MM.1S (cell line): ENCODE measurements around the gene MRPS21.

Experiments used
- DNase-seq: peaks from one replicate; pipeline ENCODE4 v3.0.0-alpha.2; 2015
- H2AFZ ChIP-seq: fragments of 300-600 bp; sonication (generic); 2 replicates; pipeline ENCODE4 v1.6.0; 2016; ENCODE audit warnings: antibody characterized with exemption, low read length
- H3F3A ChIP-seq: fragments of 300-600 bp; sonication (generic); 2 replicates; pipeline ENCODE4 v1.6.1; 2016; ENCODE audit warnings: mild to moderate bottlenecking, antibody characterized with exemption, low read length, moderate library complexity, mixed read lengths; ENCODE audit not compliant: insufficient read depth
- H3K27ac ChIP-seq: fragments of 300-600 bp; sonication (generic); 2 replicates; pipeline ENCODE4 v1.5.1; 2016; ENCODE audit warnings: mild to moderate bottlenecking, low read length
- H3K27me3 ChIP-seq: fragments of 300-600 bp; sonication (generic); replicated peaks from 2 replicates; pipeline ENCODE4 v1.6.0; 2016; ENCODE audit warnings: low read length; ENCODE audit not compliant: insufficient read depth
- H3K36me3 ChIP-seq: fragments of 300-600 bp; sonication (generic); replicated peaks from 2 replicates; pipeline ENCODE4 v1.6.1; 2016; ENCODE audit warnings: mild to moderate bottlenecking, low read length, mixed read lengths; ENCODE audit not compliant: insufficient read depth
- H3K4me1 ChIP-seq: fragments of 300-600 bp; sonication (generic); 2 replicates; pipeline ENCODE4 v1.6.1; 2016; ENCODE audit warnings: low read length, mixed read lengths
- H3K4me2 ChIP-seq: fragments of 300-600 bp; sonication (generic); 2 replicates; pipeline ENCODE4 v1.6.0; 2016; ENCODE audit warnings: low read depth, low read length
- H3K4me3 ChIP-seq: fragments of 300-600 bp; sonication (generic); 2 replicates; pipeline ENCODE4 v1.5.1; 2016; ENCODE audit warnings: low read length, mixed read lengths
- H3K79me2 ChIP-seq: fragments of 300-600 bp; sonication (generic); 2 replicates; pipeline ENCODE4 v1.6.1; 2016; ENCODE audit warnings: mixed run types, low read length, mixed read lengths
- H3K9ac ChIP-seq: fragments of 300-600 bp; sonication (generic); 2 replicates; pipeline ENCODE4 v1.6.1; 2016; ENCODE audit warnings: low read length, mixed read lengths
- H3K9me2 ChIP-seq: fragments of 300-600 bp; sonication (generic); replicated peaks from 2 replicates; pipeline ENCODE4 v1.6.1; 2016; ENCODE audit warnings: mild to moderate bottlenecking, low read length, mixed read lengths; ENCODE audit not compliant: insufficient read depth
- H3K9me3 ChIP-seq: fragments of 300-600 bp; sonication (generic); replicated peaks from 2 replicates; pipeline ENCODE4 v1.6.1; 2016; ENCODE audit warnings: mild to moderate bottlenecking, low read length, mixed read lengths; ENCODE audit not compliant: insufficient read depth
- H4K20me1 ChIP-seq: fragments of 300-600 bp; sonication (generic); 2 replicates; pipeline ENCODE4 v1.6.1; 2016; ENCODE audit warnings: mild to moderate bottlenecking, low read length, moderate library complexity, mixed read lengths; ENCODE audit not compliant: insufficient read depth
- CTCF ChIP-seq: fragments of 300-600 bp; sonication (generic); IDR thresholded peaks from 2 replicates; pipeline ENCODE4 v1.5.1; 2016; ENCODE audit warnings: antibody characterized with exemption, low read length, mixed read lengths
- EZH2 ChIP-seq: fragments of 300-600 bp; sonication (generic); optimal IDR thresholded peaks from 2 replicates; pipeline ENCODE3; 2017; ENCODE audit warnings: low read depth, mild to moderate bottlenecking, antibody characterized with exemption, low read length, mixed read lengths
- EZH2phosphoT487 ChIP-seq: fragments of 300-600 bp; sonication (generic); IDR thresholded peaks from 2 replicates; pipeline ENCODE4 v1.6.1; 2018; ENCODE audit warnings: antibody characterized with exemption, low read length

Gene MRPS21

GRCh38 chr1:150268705-150269403, 24.8 kb upstream of the MRPS21 start, which contains the start of gene APH1A:
Gene APH1A, minus strand, starts transcription at chr1:150269016. Its CDS starts 206 bp downstream, at chr1:150268810.
- Histone ChIP-seq H3K4me3 (peak within 1 kb of the TSS; percentile 88), H3K9me2 (no peaks in the 10 kb centered on the region), H3K9me3 (no peaks in the 10 kb centered on the region), H3K36me3 (peaks cover 16% of the 10 kb centered on the region), H2AFZ (peak within 1 kb of the TSS; percentile 71), H3F3A (peaks cover 4% of the 10 kb centered on the region; the same call in 1 of the 2 replicates), H3K27ac (peak within 1 kb of the TSS; percentile 77), H3K9ac (peak within 1 kb of the TSS; percentile 96), H4K20me1 (no peaks in the 10 kb centered on the region), H3K27me3 (no peaks in the 10 kb centered on the region), H3K4me2 (peak within 1 kb of the TSS; percentile 85), H3K4me1 (peaks cover 8% of the 10 kb centered on the region), H3K79me2 (peaks cover 47% of the 10 kb centered on the region)
- DNase-seq, result peak; percentile 98
- TF ChIP-seq EZH2phosphoT487, result no peak
- TF ChIP-seq CTCF, result no peak
- TF ChIP-seq EZH2, result no peak

- no peak for DNase-seq
- H3K79me2 ChIP-seq, result peaks cover 47% of the 10 kb centered on the region
- H3K9me2 ChIP-seq, result no peaks in the 10 kb centered on the region
- H3K27ac ChIP-seq, result no peak overlapping the region
- H3F3A ChIP-seq, result peaks cover 4% of the 10 kb centered on the region; the same call in 1 of the 2 replicates
- peaks cover 8% of the 10 kb centered on the region for H3K4me1 ChIP-seq
- H3K4me3 ChIP-seq, result peak overlapping the region; percentile 88
- H3K4me2 ChIP-seq, result peak overlapping the region; percentile 85
- no peaks in the 10 kb centered on the region for H3K9me3 ChIP-seq
- H3K9ac ChIP-seq, result peak overlapping the region; percentile 96; the same call in 1 of the 2 replicates
- TF ChIP-seq EZH2 (no peak), EZH2phosphoT487 (no peak), CTCF (no peak)
- peak overlapping the region; percentile 71 for H2AFZ ChIP-seq
- peaks cover 16% of the 10 kb centered on the region for H3K36me3 ChIP-seq
- no peaks in the 10 kb centered on the region for H3K27me3 ChIP-seq
- no peaks in the 10 kb centered on the region for H4K20me1 ChIP-seq
Observed at GRCh38 chr1:150269451-150269850, 24.2 kb upstream of the MRPS21 start.

- H3K79me2 ChIP-seq, result peaks cover 40% of the 10 kb centered on the region
- H3K9me2 ChIP-seq, result no peaks in the 10 kb centered on the region
- H3K9ac ChIP-seq, result no peak overlapping the region
- H3K9me3 ChIP-seq, result no peaks in the 10 kb centered on the region
- TF ChIP-seq CTCF, result no peak
- no peak for TF ChIP-seq EZH2phosphoT487
- no peak for TF ChIP-seq EZH2
- H3K4me2 ChIP-seq, result no peak overlapping the region
- H2AFZ ChIP-seq, result no peak overlapping the region
- H3F3A ChIP-seq, result no peaks in the 10 kb centered on the region
- no peaks in the 10 kb centered on the region for H4K20me1 ChIP-seq
- H3K27ac ChIP-seq, result no peak overlapping the region
- H3K36me3 ChIP-seq, result peaks cover 7% of the 10 kb centered on the region; the same call in 1 of the 2 replicates
- no peaks in the 10 kb centered on the region for H3K27me3 ChIP-seq
- no peak for DNase-seq
- H3K4me1 ChIP-seq, result peaks cover 8% of the 10 kb centered on the region
- no peak overlapping the region for H3K4me3 ChIP-seq
Observed at GRCh38 chr1:150271291-150271959, 22.2 kb upstream of the MRPS21 start.
